Spleen (tissue), 7 donors: ENCODE data around the gene XIRP2.

Source experiments
- POLR2A ChIP-seq, 3 donors: fragments of 450-650 bp; IDR thresholded peaks; one replicate each; pipeline ENCODE4 v1.5.1; 2017; ENCODE audit warnings: antibody characterized with exemption in 3 of 3, mild to moderate bottlenecking in 1 of 3
- POLR2AphosphoS5 ChIP-seq, 3 donors: sonication (generic); formaldehyde crosslinking; IDR thresholded peaks; one replicate each; pipeline ENCODE4 v1.5.1; 2017; ENCODE audit warnings: antibody characterized with exemption in 3 of 3
- TF ChIP-seq, protein P1 (sequence below), 11 experiments: fragments of 200-600 bp in 7 of 11; fragments of 450-650 bp in 4 of 11; sonication (generic) in 4 of 11; IDR thresholded peaks in 8 of 11; conservative IDR thresholded peaks in 3 of 11; 1 replicate in 7 of 11; 2 replicates in 4 of 11; pipeline versions ENCODE4 v1.4.0 to v1.8.0; 2016 to 2021; ENCODE audit warnings: antibody characterized with exemption in 11 of 11, inconsistent platforms in 4 of 11, mild to moderate bottlenecking in 1 of 11
- donor health status: DM: no; HTN: no; CAD: no; lungs with moderate emphysema.
- donor health status: DM: no; HTN: no; CAD: no.
- donor health status: DM: no; HTN: no; CAD: no.

DNA sequence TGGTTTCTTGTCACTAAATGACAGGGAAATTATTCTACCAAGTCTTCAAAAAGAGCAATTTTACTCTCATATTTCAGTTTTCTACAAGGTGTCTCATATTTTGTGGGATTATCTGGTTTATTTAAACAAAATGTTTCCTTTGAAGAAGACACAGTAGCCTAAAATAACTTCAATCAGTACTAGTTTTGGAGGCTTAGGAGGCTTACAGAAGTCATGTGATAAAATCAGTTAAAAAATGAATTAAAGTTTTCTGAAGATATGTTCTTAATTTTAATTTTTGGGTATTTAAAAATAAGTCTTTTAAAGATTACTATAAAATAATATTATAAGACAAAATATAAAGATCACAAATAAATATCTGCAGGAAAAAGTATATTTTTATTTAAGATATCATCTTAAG is 95.9 kb downstream of the XIRP2 start:
- TF ChIP-seq POLR2A (IDR thresholded peaks at IDR 0.05) (no peak), POLR2AphosphoS5 (IDR thresholded peaks at IDR 0.05) (no peak)
- TF ChIP-seq, protein P1, sequence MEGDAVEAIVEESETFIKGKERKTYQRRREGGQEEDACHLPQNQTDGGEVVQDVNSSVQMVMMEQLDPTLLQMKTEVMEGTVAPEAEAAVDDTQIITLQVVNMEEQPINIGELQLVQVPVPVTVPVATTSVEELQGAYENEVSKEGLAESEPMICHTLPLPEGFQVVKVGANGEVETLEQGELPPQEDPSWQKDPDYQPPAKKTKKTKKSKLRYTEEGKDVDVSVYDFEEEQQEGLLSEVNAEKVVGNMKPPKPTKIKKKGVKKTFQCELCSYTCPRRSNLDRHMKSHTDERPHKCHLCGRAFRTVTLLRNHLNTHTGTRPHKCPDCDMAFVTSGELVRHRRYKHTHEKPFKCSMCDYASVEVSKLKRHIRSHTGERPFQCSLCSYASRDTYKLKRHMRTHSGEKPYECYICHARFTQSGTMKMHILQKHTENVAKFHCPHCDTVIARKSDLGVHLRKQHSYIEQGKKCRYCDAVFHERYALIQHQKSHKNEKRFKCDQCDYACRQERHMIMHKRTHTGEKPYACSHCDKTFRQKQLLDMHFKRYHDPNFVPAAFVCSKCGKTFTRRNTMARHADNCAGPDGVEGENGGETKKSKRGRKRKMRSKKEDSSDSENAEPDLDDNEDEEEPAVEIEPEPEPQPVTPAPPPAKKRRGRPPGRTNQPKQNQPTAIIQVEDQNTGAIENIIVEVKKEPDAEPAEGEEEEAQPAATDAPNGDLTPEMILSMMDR (IDR thresholded peaks at IDR 0.05 in 8 of 11, conservative IDR thresholded peaks at IDR 0.05 in 3 of 11): no peak
